GM10248 (cell line): ENCODE measurements around the gene SPHK1.

ENCODE experiments used
- CTCF ChIA-PET: fragments of 300-600 bp; sonication (Branson Sonifier 250); formaldehyde crosslinking; extraction: SDS; loops from one replicate; lab custom pipeline; 2021; ENCODE audit warnings: antibody characterized with exemption; lab: Yijun Ruan, JAX
- POLR2A ChIA-PET: fragments of 350-650 bp; sonication (Branson Sonifier 250); formaldehyde crosslinking; extraction: SDS; loops from one replicate; lab custom pipeline; 2020; ENCODE audit warnings: antibody characterized with exemption; lab: Yijun Ruan, JAX
- DNase-seq: peaks from one replicate; pipeline ENCODE4 v3.0.0; 2012; ENCODE audit errors: extremely low spot score
- CTCF ChIP-seq: IDR thresholded peaks from 2 replicates; pipeline ENCODE4 v1.5.1; 2012; ENCODE audit warnings: mild to moderate bottlenecking, low read depth; ENCODE audit errors: extremely low read depth, missing control alignments, control extremely low read depth

Gene SPHK1

GRCh38 chr17:76411247-76411646, 26.8 kb downstream of the SPHK1 start:
- DNase-seq: no peak
- ChIA-PET CTCF (interaction anchor here (1.2 to 6.8 kb wide), 9 partner anchors 13 to 408 kb away, joined by 3 to 85 read pairs (median 6); partner anchors contain the start of genes AANAT and UBE2O), POLR2A (interaction anchor here (0.6 kb wide), 1 partner anchor 177 kb away, joined by 5 read pairs; no protein-coding TSS in a partner anchor)
- no peak for TF ChIP-seq CTCF

- no peak for DNase-seq
- TF ChIP-seq CTCF: no peak
- CTCF ChIA-PET: interaction anchor here (0.6 to 8.5 kb wide), 9 partner anchors 8 to 112 kb away, joined by 3 to 50 read pairs (median 4); no protein-coding TSS in a partner anchor
- POLR2A ChIA-PET: no interaction called here
Measured at GRCh38 chr17:76414334-76415295, 30.2 kb downstream of the SPHK1 start.

DNA sequence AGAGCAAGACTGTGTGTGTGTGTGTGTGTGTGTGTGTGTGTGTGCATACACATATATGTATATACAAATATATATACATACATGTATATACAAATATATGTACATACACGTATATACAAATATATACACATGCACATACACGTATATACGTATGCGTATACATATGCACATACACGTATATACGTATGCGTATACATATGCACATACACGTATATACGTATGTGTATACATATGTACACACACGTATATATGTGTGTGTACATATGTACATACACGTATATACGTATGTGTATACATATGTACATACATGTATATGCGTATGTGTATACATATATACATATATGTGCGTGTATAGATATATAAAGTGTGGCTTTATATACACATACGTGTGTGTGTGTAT, 31.4 kb downstream of the SPHK1 start:
- no peak for TF ChIP-seq CTCF
- POLR2A ChIA-PET: no interaction called here
- DNase-seq: no peak
- CTCF ChIA-PET: interaction anchor here (0.7 to 8.5 kb wide), 6 partner anchors 8 to 208 kb away, joined by 3 to 50 read pairs (median 6); partner anchors contain the start of gene SPHK1

DNA sequence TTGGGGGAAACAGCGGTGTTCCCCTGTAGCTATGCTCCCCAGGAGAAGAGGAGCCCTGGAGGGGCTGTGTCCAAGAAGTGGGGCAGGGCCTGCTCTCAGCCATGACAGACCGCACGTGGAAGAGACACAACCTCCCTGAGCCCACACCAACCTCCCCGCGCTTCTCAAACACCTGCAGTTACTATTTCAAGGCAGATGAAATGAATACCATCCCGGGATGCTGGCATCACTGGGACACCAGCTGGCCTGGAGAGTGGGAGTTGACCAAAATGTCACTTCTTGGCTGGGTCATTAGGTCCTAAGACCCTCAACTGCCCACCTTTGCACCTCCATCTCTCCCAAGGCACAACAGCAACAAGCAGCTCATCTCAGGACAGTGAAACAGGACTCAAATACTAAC, 32.0 kb downstream of the SPHK1 start:
- no peak for TF ChIP-seq CTCF
- DNase-seq: no peak
- ChIA-PET POLR2A (no interaction called here), CTCF (interaction anchor here (0.7 to 8.5 kb wide), 7 partner anchors 8 to 208 kb away, joined by 3 to 50 read pairs (median 5); partner anchors contain the start of gene SPHK1)

GRCh38 chr17:76416899-76417298, 32.5 kb downstream of the SPHK1 start:
- no peak for DNase-seq
- CTCF ChIA-PET: interaction anchor here (1.1 to 8.5 kb wide), 6 partner anchors 9 to 48 kb away, joined by 3 to 50 read pairs (median 6); partner anchors contain the start of gene SPHK1
- TF ChIP-seq CTCF: no peak
- POLR2A ChIA-PET: no interaction called here

- ChIA-PET CTCF (interaction anchor here (1.1 to 8.5 kb wide), 5 partner anchors 9 to 48 kb away, joined by 3 to 50 read pairs (median 8); partner anchors contain the start of gene SPHK1), POLR2A (no interaction called here)
- no peak for TF ChIP-seq CTCF
- DNase-seq: no peak
Measured at GRCh38 chr17:76417499-76418143, 33.2 kb downstream of the SPHK1 start.
